ENCODE data around the gene RMI2. TPM values are rescaled to one million over a fixed set of nuclear protein-coding genes. Genes with fewer than 3 reads are reported as not detected.

Gene RMI2
- total and polyA plus RNA-seq, 9 of the 15 experiments (the other 6 are each of a cell fraction or from before 2014, with no cell fraction given), result 8.0 to 43.4 (median 32.5) TPM

DNA sequence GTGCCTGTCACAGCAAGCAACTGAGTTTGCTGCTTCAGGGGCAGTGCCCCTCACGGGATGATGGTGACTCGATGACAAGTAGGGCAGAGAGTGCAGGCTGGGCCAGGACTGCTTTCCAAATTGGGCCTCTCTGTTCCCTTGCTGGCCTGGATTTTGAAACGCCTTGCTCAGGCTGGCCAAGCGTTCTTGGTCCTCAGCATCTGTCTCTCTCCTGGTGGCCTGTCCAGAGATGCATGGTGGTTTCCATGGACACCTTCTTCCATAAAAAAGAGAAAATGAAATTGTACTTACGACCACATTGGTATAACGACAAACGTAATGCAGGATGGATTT lies 44.7 kb upstream of the RMI2 start:
- ChIA-PET CTCF (ENCODE audit: low intra/inter-chr PET ratio) (no interaction called here), POLR2A (interaction anchor here (1.1 kb wide), 1 partner anchor 9 kb away, joined by 4 read pairs; no protein-coding TSS in a partner anchor)
- Histone ChIP-seq H4K20me1 (replicated peaks; ENCODE audit: control insufficient read depth, insufficient read depth, low read length) (no peaks in the 10 kb centered on the region), H3K9ac (ENCODE audit: insufficient read depth in 1 of 2, low read depth in 2 of 2, low read length in 2 of 2) (no peak overlapping the region), H3K4me1 (replicated peaks in 1 of 2; ENCODE audit: control insufficient read depth in 2 of 2, insufficient read depth in 2 of 2, low read length in 2 of 2) (peaks cover 6 to 13% of the 10 kb centered on the region in 2 experiments; a peak in 4 of 5 replicates), H3K27me3 (ENCODE audit: control insufficient read depth in 2 of 2, insufficient read depth in 2 of 2, low read length in 2 of 2) (no peaks in the 10 kb centered on the region), H3K36me3 (ENCODE audit: control insufficient read depth, insufficient read depth, low read length) (no peaks in the 10 kb centered on the region), H3K79me2 (ENCODE audit: control insufficient read depth, insufficient read depth, low read length) (no peaks in the 10 kb centered on the region), H3K9me3 (replicated peaks; ENCODE audit: control insufficient read depth, insufficient read depth, low read depth, low read length) (no peaks in the 10 kb centered on the region), H3K4me3 (no peak overlapping the region), H3K4me2 (ENCODE audit: insufficient read depth, low read length) (no peak overlapping the region), H3K9me1 (ENCODE audit: control insufficient read depth, insufficient read depth, low read length) (no peaks in the 10 kb centered on the region), H2AFZ (ENCODE audit: low read depth, low read length) (no peak overlapping the region), H3K27ac (ENCODE audit: extremely low read depth, low read depth, low read length) (no peak overlapping the region)
- BruUV-seq (replicated peaks), result no TSS peak
- no peak for TF ChIP-seq DDX20 (tag; IDR thresholded peaks at IDR 0.05; ENCODE audit: low read depth)
- no peak for TF ChIP-seq TCF7L2 (IDR thresholded peaks at IDR 0.05; ENCODE audit: low read depth, low read length)
- no peak for TF ChIP-seq NCOA1 (IDR thresholded peaks at IDR 0.05; ENCODE audit: low read depth)
- TF ChIP-seq TGIF2 (CRISPR knock-in tag; IDR thresholded peaks at IDR 0.05), result no peak
- no peak for TF ChIP-seq KHSRP (IDR thresholded peaks at IDR 0.05)
- TF ChIP-seq, protein P1, sequence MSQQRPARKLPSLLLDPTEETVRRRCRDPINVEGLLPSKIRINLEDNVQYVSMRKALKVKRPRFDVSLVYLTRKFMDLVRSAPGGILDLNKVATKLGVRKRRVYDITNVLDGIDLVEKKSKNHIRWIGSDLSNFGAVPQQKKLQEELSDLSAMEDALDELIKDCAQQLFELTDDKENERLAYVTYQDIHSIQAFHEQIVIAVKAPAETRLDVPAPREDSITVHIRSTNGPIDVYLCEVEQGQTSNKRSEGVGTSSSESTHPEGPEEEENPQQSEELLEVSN (IDR thresholded peaks at IDR 0.05; ENCODE audit: borderline replicate concordance in 1 of 2, extremely low read depth in 1 of 2, insufficient read depth in 1 of 2, insufficient read length in 1 of 2, low read depth in 1 of 2, low read length in 1 of 2, poor library complexity in 1 of 2, severe bottlenecking in 1 of 2), result no peak
- TF ChIP-seq, protein P2, sequence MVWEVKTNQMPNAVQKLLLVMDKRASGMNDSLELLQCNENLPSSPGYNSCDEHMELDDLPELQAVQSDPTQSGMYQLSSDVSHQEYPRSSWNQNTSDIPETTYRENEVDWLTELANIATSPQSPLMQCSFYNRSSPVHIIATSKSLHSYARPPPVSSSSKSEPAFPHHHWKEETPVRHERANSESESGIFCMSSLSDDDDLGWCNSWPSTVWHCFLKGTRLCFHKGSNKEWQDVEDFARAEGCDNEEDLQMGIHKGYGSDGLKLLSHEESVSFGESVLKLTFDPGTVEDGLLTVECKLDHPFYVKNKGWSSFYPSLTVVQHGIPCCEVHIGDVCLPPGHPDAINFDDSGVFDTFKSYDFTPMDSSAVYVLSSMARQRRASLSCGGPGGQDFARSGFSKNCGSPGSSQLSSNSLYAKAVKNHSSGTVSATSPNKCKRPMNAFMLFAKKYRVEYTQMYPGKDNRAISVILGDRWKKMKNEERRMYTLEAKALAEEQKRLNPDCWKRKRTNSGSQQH (CRISPR knock-in tag; IDR thresholded peaks at IDR 0.05), result no peak
- no peak for TF ChIP-seq ETV6 (IDR thresholded peaks at IDR 0.05; ENCODE audit: borderline replicate concordance in 1 of 2, low read depth in 2 of 2, low read length in 1 of 2)
- no peak for TF ChIP-seq ETV6 (CRISPR knock-in tag; IDR thresholded peaks at IDR 0.05; ENCODE audit: borderline replicate concordance)
- no peak for TF ChIP-seq RBM14 (IDR thresholded peaks at IDR 0.05; ENCODE audit: borderline replicate concordance, insufficient read depth, low read depth, low read length)
- TF ChIP-seq HNRNPK (IDR thresholded peaks at IDR 0.05; ENCODE audit: low read depth, low read length, poor library complexity, severe bottlenecking), result no peak
- no peak for TF ChIP-seq HDGF (IDR thresholded peaks at IDR 0.05)
- in situ Hi-C loops (cut with MboI) (no loop called here), intact Hi-C loops (cut with micrococcal nuclease) (no loop called here)
- DNase-seq (ENCODE audit: extremely low read depth in 1 of 4, low spot score in 3 of 4) (no peak), ATAC-seq (no peak), FAIRE-seq (no peak)
- WGBS (ENCODE audit: insufficient coverage, low coverage, missing lambda C conversion rate), result 13% methylated on average over 7 of the region's 7 CpGs
